H9 (cell line): ENCODE results near the gene P4HA1. TPM values are rescaled to one million over a fixed set of nuclear protein-coding genes. Genes with fewer than 3 reads are reported as not detected.
A peak's percentile ranks its signal among the peaks of the same experiment; 100 is the strongest.

Experiments
- DNase-seq: peaks from one replicate; pipeline ENCODE4 v3.0.0-alpha.2; 2017
- H2AFZ ChIP-seq: one replicate; pipeline ENCODE4 v1.6.1; 2013; ENCODE audit warnings: mild to moderate bottlenecking, low read length, control low read depth, moderate library complexity
- H2AK5ac ChIP-seq: 2 replicates; pipeline ENCODE4 v1.6.1; 2013; ENCODE audit warnings: low read length, control low read depth, mixed read lengths; ENCODE audit not compliant: insufficient read length
- H2BK120ac ChIP-seq: one replicate; pipeline ENCODE4 v1.6.1; 2013; ENCODE audit warnings: low read depth, mild to moderate bottlenecking, low read length, control low read depth, inconsistent platforms; ENCODE audit not compliant: poor library complexity, severe bottlenecking
- H2BK12ac ChIP-seq: 2 replicates; pipeline ENCODE4 v1.6.1; 2013; ENCODE audit warnings: low read length, control low read depth, mixed read lengths, low read depth; ENCODE audit not compliant: insufficient read length
- H2BK15ac ChIP-seq: 2 replicates; pipeline ENCODE4 v1.6.1; 2013; ENCODE audit warnings: low read depth, low read length, control low read depth
- H2BK20ac ChIP-seq: one replicate; pipeline ENCODE4 v1.6.1; 2013; ENCODE audit warnings: low read depth, mild to moderate bottlenecking, low read length, control low read depth, inconsistent platforms; ENCODE audit not compliant: poor library complexity, severe bottlenecking
- H2BK5ac ChIP-seq: 2 replicates; pipeline ENCODE4 v1.6.1; 2013; ENCODE audit warnings: low read length, control low read depth, mixed read lengths; ENCODE audit not compliant: insufficient read length
- H3K14ac ChIP-seq: 2 replicates; pipeline ENCODE4 v1.6.1; 2013; ENCODE audit warnings: low read length, control low read depth; ENCODE audit not compliant: insufficient read depth
- H3K18ac ChIP-seq: 2 replicates; pipeline ENCODE4 v1.6.1; 2013; ENCODE audit warnings: low read depth, mild to moderate bottlenecking, mixed read lengths, low read length, control low read depth; ENCODE audit not compliant: insufficient read length
- H3K23ac ChIP-seq: 2 replicates; pipeline ENCODE4 v1.6.1; 2013; ENCODE audit warnings: low read length, control low read depth, mixed read lengths, low read depth; ENCODE audit not compliant: insufficient read length
- H3K23me2 ChIP-seq: 2 replicates; pipeline ENCODE4 v1.6.1; 2013; ENCODE audit warnings: low read depth, mild to moderate bottlenecking, mixed read lengths, low read length, control low read depth; ENCODE audit not compliant: insufficient read length, poor library complexity, severe bottlenecking
- H3K27ac ChIP-seq: 2 replicates; pipeline ENCODE4 v1.5.1; 2013; ENCODE audit warnings: low read length, control low read depth, mixed read lengths, low read depth; ENCODE audit not compliant: insufficient read length
- H3K27me3 ChIP-seq: 2 replicates; pipeline ENCODE4 v1.6.1; 2013; ENCODE audit warnings: low read length, control low read depth, inconsistent platforms; ENCODE audit not compliant: insufficient read depth
- H3K4ac ChIP-seq: 2 replicates; pipeline ENCODE4 v1.6.1; 2013; ENCODE audit warnings: low read depth, mild to moderate bottlenecking, control low read depth, inconsistent platforms, low read length, moderate library complexity
- H3K4me1 ChIP-seq: 2 replicates; pipeline ENCODE4 v1.6.1; 2013; ENCODE audit warnings: low read length, control low read depth, inconsistent platforms; ENCODE audit not compliant: insufficient read depth
- H3K4me2 ChIP-seq: 2 replicates; pipeline ENCODE4 v1.6.1; 2013; ENCODE audit warnings: low read length, control low read depth, mixed read lengths; ENCODE audit not compliant: insufficient read length, insufficient read depth
- H3K56ac ChIP-seq: 2 replicates; pipeline ENCODE4 v1.6.1; 2013; ENCODE audit warnings: low read depth, mild to moderate bottlenecking, mixed read lengths, low read length, control low read depth; ENCODE audit not compliant: insufficient read length
- H3K79me1 ChIP-seq: 2 replicates; pipeline ENCODE4 v1.6.1; 2013; ENCODE audit warnings: low read depth, mild to moderate bottlenecking, moderate library complexity, low read length, control low read depth, inconsistent platforms; ENCODE audit not compliant: insufficient read depth, poor library complexity, severe bottlenecking
- H3K79me2 ChIP-seq: 2 replicates; pipeline ENCODE4 v1.6.1; 2013; ENCODE audit warnings: low read length, control low read depth, inconsistent platforms; ENCODE audit not compliant: insufficient read depth
- H3K9ac ChIP-seq: 2 replicates; pipeline ENCODE4 v1.6.1; 2013; ENCODE audit warnings: low read length, control low read depth, mixed read lengths; ENCODE audit not compliant: insufficient read length; ENCODE audit errors: extremely low read depth
- H3K9me3 ChIP-seq: one replicate; pipeline ENCODE4 v1.6.1; 2013; ENCODE audit warnings: low read depth, low read length, inconsistent platforms; ENCODE audit not compliant: control insufficient read depth
- H3T11ph ChIP-seq: one replicate; pipeline ENCODE4 v1.6.1; 2013; ENCODE audit warnings: mild to moderate bottlenecking, low read length, control low read depth, inconsistent platforms
- H4K20me1 ChIP-seq: one replicate; pipeline ENCODE4 v1.6.1; 2013; ENCODE audit not compliant: control insufficient read depth, insufficient read length, insufficient read depth
- H4K5ac ChIP-seq: 2 replicates; pipeline ENCODE4 v1.6.1; 2013; ENCODE audit warnings: low read depth, mild to moderate bottlenecking, mixed read lengths, low read length, control low read depth; ENCODE audit not compliant: insufficient read length
- H4K8ac ChIP-seq: replicated peaks from 2 replicates; pipeline ENCODE4 v1.6.1; 2013; ENCODE audit warnings: low read length, control low read depth, mixed read lengths, low read depth; ENCODE audit not compliant: insufficient read length
- H4K91ac ChIP-seq: 2 replicates; pipeline ENCODE4 v1.6.1; 2013; ENCODE audit warnings: low read depth, mild to moderate bottlenecking, moderate library complexity, mixed read lengths, low read length, control low read depth; ENCODE audit not compliant: insufficient read length
- H3K27ac Mint-ChIP-seq, 3 experiments: 2 replicates in 2 of 3; 3 replicates in 1 of 3; pipeline ENCODE4 v1.8.0; 2020 to 2021; ENCODE audit warnings: mixed read lengths in 3 of 3, mild to moderate bottlenecking in 1 of 3, moderate library complexity in 1 of 3
- H3K27me3 Mint-ChIP-seq: 2 replicates; pipeline ENCODE4 v1.8.0; 2021; ENCODE audit warnings: low read depth, mild to moderate bottlenecking, moderate library complexity, mixed read lengths
- H3K36me3 Mint-ChIP-seq, 3 experiments: 2 replicates in 2 of 3; 3 replicates in 1 of 3; pipeline ENCODE4 v1.8.0; 2020 to 2021; ENCODE audit warnings: low read depth in 3 of 3, mixed read lengths in 3 of 3; ENCODE audit not compliant: insufficient read depth in 1 of 3
- H3K4me1 Mint-ChIP-seq, 2 experiments: 2 replicates each; pipeline ENCODE4 v1.8.0; 2020; ENCODE audit warnings: mixed read lengths in 2 of 2
- H3K4me3 Mint-ChIP-seq, 2 experiments: 2 replicates in 1 of 2; 3 replicates in 1 of 2; pipeline ENCODE4 v1.8.0; 2020 to 2021; ENCODE audit warnings: mild to moderate bottlenecking in 2 of 2, mixed read lengths in 2 of 2, moderate library complexity in 1 of 2
- H3K9me3 Mint-ChIP-seq, 2 experiments: 2 replicates in 1 of 2; 3 replicates in 1 of 2; pipeline ENCODE4 v1.8.0; 2020; ENCODE audit warnings: mild to moderate bottlenecking in 2 of 2, mixed read lengths in 2 of 2, moderate library complexity in 1 of 2
- WGBS: extraction: QIAGEN DNeasy Blood & Tissue Kit; methylation state at CpG from one replicate; pipeline ENCODE4 v1.1.7; 2013; ENCODE audit warnings: missing lambda C conversion rate, low lambda C conversion rate, mixed read lengths; ENCODE audit not compliant: insufficient read length; ENCODE audit errors: extremely low coverage; 5-methylcytosine and 5-hydroxymethylcytosine counted together
- total RNA-seq: library from RNA; stranded (reverse); gene quantifications from 2 replicates; pipeline ENCODE4 v1.2.1, GENCODE V29; 2021
- TF ChIP-seq, protein P1 (sequence below): fragments of 200-600 bp; sonication (generic); conservative IDR thresholded peaks from 3 replicates; pipeline ENCODE4 v1.8.0; 2021; ENCODE audit warnings: antibody characterized with exemption, mild to moderate bottlenecking

Gene P4HA1
- total RNA-seq, 1 experiment from 2014 or later: 48.6 TPM

DNA sequence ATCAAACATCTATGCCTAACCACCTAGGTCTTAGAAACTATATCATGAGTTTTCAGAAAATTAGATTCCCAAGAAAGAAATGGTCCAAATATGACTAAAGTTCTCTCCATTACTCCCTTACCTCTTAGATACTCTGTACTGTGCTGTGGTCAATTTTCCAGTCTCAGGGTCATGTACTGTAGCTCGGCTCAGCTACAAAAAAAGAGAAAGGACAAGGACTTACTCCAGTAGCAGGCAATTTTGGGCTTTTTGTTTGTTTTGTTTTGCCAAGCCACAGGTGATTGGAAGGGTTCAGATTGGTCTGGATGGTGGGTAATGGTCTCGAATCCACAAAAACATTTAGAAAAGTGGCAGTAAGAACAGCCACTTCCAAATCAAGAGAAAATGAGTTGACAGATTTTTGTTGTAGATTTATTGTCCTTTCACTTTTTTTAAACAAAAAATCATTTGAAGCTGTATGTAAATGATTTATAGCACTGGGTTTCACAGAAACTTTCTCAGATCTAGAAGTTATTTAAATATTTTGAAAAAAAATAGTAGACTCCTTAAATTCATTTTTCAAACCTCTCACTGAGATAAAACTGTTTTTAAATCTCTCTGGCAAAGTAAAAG is 52.8 kb downstream of the P4HA1 start:
- Mint-ChIP-seq H3K36me3 (peaks cover 3 to 19% (median 8%) of the 10 kb centered on the region in 3 experiments; a peak in 6 of 7 replicates), H3K27me3 (no peaks in the 10 kb centered on the region), H3K9me3 (no peaks in the 10 kb centered on the region), H3K27ac (peak overlapping the region; percentile 39 to 93 (median 88); a peak in 6 of 7 replicates), H3K4me3 (no peak overlapping the region), H3K4me1 (peaks cover 29 to 31% of the 10 kb centered on the region in 2 experiments)
- H2BK20ac ChIP-seq: no peak overlapping the region
- H3K23me2 ChIP-seq: no peaks in the 10 kb centered on the region
- H3K56ac ChIP-seq: no peak overlapping the region
- no peak overlapping the region for H2AFZ ChIP-seq
- no peak overlapping the region for H3K23ac ChIP-seq
- no peak overlapping the region for H4K8ac ChIP-seq
- H2BK5ac ChIP-seq: no peak overlapping the region
- peaks cover 4% of the 10 kb centered on the region for H3K4me1 ChIP-seq
- no peaks in the 10 kb centered on the region for H4K20me1 ChIP-seq
- no peak overlapping the region for H3K18ac ChIP-seq
- no peak overlapping the region for H2BK12ac ChIP-seq
- no peaks in the 10 kb centered on the region for H3K79me2 ChIP-seq
- H2AK5ac ChIP-seq: no peak overlapping the region
- no peak overlapping the region for H4K91ac ChIP-seq
- H3K4ac ChIP-seq: no peak overlapping the region
- no peak overlapping the region for H3K9ac ChIP-seq
- no peaks in the 10 kb centered on the region for H3K9me3 ChIP-seq
- no peak overlapping the region for H3T11ph ChIP-seq
- no peak overlapping the region for H2BK120ac ChIP-seq
- no peak overlapping the region for H2BK15ac ChIP-seq
- TF ChIP-seq, protein P1, sequence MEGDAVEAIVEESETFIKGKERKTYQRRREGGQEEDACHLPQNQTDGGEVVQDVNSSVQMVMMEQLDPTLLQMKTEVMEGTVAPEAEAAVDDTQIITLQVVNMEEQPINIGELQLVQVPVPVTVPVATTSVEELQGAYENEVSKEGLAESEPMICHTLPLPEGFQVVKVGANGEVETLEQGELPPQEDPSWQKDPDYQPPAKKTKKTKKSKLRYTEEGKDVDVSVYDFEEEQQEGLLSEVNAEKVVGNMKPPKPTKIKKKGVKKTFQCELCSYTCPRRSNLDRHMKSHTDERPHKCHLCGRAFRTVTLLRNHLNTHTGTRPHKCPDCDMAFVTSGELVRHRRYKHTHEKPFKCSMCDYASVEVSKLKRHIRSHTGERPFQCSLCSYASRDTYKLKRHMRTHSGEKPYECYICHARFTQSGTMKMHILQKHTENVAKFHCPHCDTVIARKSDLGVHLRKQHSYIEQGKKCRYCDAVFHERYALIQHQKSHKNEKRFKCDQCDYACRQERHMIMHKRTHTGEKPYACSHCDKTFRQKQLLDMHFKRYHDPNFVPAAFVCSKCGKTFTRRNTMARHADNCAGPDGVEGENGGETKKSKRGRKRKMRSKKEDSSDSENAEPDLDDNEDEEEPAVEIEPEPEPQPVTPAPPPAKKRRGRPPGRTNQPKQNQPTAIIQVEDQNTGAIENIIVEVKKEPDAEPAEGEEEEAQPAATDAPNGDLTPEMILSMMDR: no peak
- no peak for DNase-seq
- H3K27me3 ChIP-seq: no peaks in the 10 kb centered on the region
- H3K14ac ChIP-seq: no peak overlapping the region
- no peaks in the 10 kb centered on the region for H3K79me1 ChIP-seq
- peak overlapping the region; percentile 68 for H3K27ac ChIP-seq
- no CpG with 5 or more reads among the region's 2 CpGs for WGBS
- H3K4me2 ChIP-seq: no peak overlapping the region
- H4K5ac ChIP-seq: no peak overlapping the region
